Parathyroid adenoma (tissue), 2 donors: Measurements from ENCODE around the gene KCNG2.

Source experiments
- H2AFZ ChIP-seq: fragments of 300-600 bp; sonication (generic); one replicate; pipeline ENCODE4 v1.7.0; 2017; ENCODE audit warnings: antibody characterized with exemption, mild to moderate bottlenecking
- H3K27ac ChIP-seq: fragments of 300-600 bp; sonication (generic); one replicate; pipeline ENCODE4 v1.7.0; 2017
- H3K27me3 ChIP-seq: fragments of 300-600 bp; sonication (generic); one replicate; pipeline ENCODE4 v1.7.0; 2017; ENCODE audit warnings: low read length; ENCODE audit not compliant: control insufficient read depth, insufficient read depth
- H3K36me3 ChIP-seq: fragments of 300-600 bp; sonication (generic); one replicate; pipeline ENCODE4 v1.7.0; 2017; ENCODE audit warnings: low read length; ENCODE audit not compliant: control insufficient read depth, insufficient read depth
- H3K4me1 ChIP-seq: fragments of 300-600 bp; sonication (generic); one replicate; pipeline ENCODE4 v1.7.0; 2017; ENCODE audit warnings: control low read depth
- H3K4me2 ChIP-seq: fragments of 300-600 bp; sonication (generic); one replicate; pipeline ENCODE4 v1.7.0; 2017; ENCODE audit warnings: low read length
- H3K4me3 ChIP-seq: fragments of 300-600 bp; sonication (generic); one replicate; pipeline ENCODE4 v1.7.0; 2017; ENCODE audit warnings: low read depth, low read length
- H3K79me2 ChIP-seq: fragments of 300-600 bp; sonication (generic); one replicate; pipeline ENCODE4 v1.7.0; 2017; ENCODE audit warnings: control low read depth
- H3K9ac ChIP-seq: fragments of 300-600 bp; sonication (generic); one replicate; pipeline ENCODE4 v1.7.0; 2017; ENCODE audit warnings: mild to moderate bottlenecking
- H3K9me3 ChIP-seq: fragments of 300-600 bp; sonication (generic); one replicate; pipeline ENCODE4 v1.7.0; 2017; ENCODE audit warnings: low read length; ENCODE audit not compliant: control insufficient read depth
- TF ChIP-seq, protein P1 (sequence below): fragments of 300-600 bp; sonication (generic); IDR thresholded peaks from one replicate; pipeline ENCODE4 v1.7.0; 2017; ENCODE audit warnings: antibody characterized with exemption, mild to moderate bottlenecking
- donor health status: primary hyperparathyroidism.

The KCNG2 gene

DNA sequence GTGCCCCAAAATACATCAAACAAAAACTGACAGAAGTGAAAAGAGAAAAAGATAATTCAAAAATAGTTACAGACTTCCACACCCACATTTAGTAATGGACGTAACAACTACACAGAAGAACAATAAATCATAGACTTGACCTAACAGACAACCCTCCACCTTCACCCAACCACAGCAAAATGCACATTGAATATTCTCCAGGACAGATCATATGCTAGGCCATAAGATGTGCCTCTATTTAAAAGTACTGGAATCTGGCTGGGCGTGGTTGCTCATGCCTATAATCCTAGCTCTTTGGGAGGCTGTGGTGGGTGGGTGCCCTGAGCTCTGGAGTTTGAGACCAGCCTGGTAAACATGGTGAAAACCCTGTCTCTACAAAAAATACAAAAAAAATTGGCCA lies 133.7 kb downstream of the KCNG2 start:
- Histone ChIP-seq H2AFZ (no peak overlapping the region), H3K36me3 (no peaks in the 10 kb centered on the region), H3K27me3 (no peaks in the 10 kb centered on the region), H3K9me3 (peaks cover 5% of the 10 kb centered on the region), H3K9ac (no peak overlapping the region), H3K79me2 (peaks cover 32% of the 10 kb centered on the region), H3K4me3 (no peak overlapping the region), H3K4me1 (no peaks in the 10 kb centered on the region), H3K27ac (no peak overlapping the region), H3K4me2 (no peak overlapping the region)
- TF ChIP-seq, protein P1, sequence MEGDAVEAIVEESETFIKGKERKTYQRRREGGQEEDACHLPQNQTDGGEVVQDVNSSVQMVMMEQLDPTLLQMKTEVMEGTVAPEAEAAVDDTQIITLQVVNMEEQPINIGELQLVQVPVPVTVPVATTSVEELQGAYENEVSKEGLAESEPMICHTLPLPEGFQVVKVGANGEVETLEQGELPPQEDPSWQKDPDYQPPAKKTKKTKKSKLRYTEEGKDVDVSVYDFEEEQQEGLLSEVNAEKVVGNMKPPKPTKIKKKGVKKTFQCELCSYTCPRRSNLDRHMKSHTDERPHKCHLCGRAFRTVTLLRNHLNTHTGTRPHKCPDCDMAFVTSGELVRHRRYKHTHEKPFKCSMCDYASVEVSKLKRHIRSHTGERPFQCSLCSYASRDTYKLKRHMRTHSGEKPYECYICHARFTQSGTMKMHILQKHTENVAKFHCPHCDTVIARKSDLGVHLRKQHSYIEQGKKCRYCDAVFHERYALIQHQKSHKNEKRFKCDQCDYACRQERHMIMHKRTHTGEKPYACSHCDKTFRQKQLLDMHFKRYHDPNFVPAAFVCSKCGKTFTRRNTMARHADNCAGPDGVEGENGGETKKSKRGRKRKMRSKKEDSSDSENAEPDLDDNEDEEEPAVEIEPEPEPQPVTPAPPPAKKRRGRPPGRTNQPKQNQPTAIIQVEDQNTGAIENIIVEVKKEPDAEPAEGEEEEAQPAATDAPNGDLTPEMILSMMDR, result no peak

DNA sequence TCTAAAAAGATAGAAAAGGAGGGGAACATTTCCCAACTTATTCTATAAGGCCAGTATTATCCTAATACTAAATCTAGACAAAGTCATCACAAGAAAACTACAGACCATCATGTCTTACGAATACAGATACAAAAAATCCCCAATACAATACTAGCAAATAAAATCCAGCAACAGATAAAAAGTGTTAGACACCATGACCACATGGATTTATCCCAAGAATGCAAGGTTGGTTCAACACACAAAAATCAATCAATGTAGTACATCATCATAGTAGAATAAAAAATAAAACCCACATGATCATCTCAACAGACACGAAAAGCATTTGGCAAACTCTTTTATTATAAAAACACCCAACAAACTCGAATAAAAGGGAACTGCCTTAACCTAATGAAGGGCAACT lies 135.2 kb downstream of the KCNG2 start:
- Histone ChIP-seq H3K4me1 (no peaks in the 10 kb centered on the region), H3K27me3 (no peaks in the 10 kb centered on the region), H3K27ac (no peak overlapping the region), H2AFZ (no peak overlapping the region), H3K4me2 (no peak overlapping the region), H3K36me3 (no peaks in the 10 kb centered on the region), H3K79me2 (peaks cover 43% of the 10 kb centered on the region), H3K4me3 (no peak overlapping the region), H3K9ac (no peak overlapping the region), H3K9me3 (peaks cover 5% of the 10 kb centered on the region)
- TF ChIP-seq, protein P1, result no peak

DNA sequence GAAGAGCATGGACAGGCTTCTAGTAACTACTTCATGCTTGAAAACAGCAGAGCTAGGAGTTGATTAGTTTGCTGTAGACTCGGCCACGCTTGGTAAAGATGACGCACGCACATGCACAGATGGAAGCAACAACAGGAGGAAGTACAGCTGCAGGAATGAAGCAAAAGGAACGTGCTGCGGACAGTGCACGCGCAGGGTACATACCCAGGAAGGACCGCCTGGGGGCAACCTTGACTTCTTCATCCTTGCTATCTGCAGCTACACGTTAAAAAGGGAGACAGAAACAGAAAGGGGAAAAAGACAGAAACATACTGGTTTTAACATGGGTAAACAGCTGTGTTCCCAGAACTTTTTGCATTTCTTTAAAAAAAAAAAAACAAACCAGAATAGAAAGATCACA lies 136.0 kb downstream of the KCNG2 start:
- H3K36me3 ChIP-seq, result no peaks in the 10 kb centered on the region
- peaks cover 5% of the 10 kb centered on the region for H3K9me3 ChIP-seq
- H3K27me3 ChIP-seq, result no peaks in the 10 kb centered on the region
- H3K4me3 ChIP-seq, result no peak overlapping the region
- no peak overlapping the region for H2AFZ ChIP-seq
- no peak overlapping the region for H3K4me2 ChIP-seq
- H3K27ac ChIP-seq, result no peak overlapping the region
- no peak overlapping the region for H3K9ac ChIP-seq
- TF ChIP-seq, protein P1, result no peak
- H3K4me1 ChIP-seq, result no peaks in the 10 kb centered on the region
- peaks cover 43% of the 10 kb centered on the region for H3K79me2 ChIP-seq

DNA sequence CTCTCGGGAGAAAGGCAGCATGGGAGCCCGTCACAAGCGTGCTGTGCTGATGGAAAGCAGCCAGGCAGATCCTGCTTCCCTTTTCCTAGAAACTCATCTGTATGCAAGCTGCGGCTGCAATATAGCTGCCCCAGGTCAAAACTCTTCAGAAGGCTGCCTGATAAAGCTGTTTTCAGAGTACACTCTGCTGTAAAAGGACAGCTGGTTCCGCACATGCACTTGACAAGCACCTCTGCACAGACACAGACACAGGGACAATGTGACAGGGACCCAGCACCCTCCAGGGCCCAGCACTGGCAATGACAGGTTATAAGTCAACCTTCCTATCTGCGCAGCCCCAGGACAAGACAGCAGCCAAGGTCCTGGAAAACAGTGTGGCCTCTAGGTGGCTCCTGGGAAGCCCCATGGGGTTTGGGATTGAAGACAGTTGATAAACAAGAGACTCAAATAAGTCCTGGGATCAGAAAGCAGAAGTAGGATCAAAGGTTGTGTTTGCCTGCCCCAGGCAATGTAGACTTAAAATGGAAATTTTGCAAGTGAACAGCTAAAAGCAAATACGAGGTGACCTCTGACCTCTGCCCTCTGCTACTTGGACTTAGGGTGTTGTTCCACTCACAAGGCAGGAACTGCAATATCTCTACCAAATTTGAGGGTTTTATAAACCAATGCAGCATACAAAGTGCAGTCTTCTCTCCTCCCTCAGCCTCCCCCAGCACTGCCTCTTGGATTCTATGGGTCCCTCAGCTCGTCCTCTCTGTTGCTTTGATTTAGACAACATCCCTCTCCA lies 136.8 kb downstream of the KCNG2 start:
- H3K36me3 ChIP-seq, result no peaks in the 10 kb centered on the region
- no peak overlapping the region for H3K9ac ChIP-seq
- H3K4me3 ChIP-seq, result no peak overlapping the region
- no peaks in the 10 kb centered on the region for H3K27me3 ChIP-seq
- H2AFZ ChIP-seq, result no peak overlapping the region
- no peak overlapping the region for H3K4me2 ChIP-seq
- peaks cover 5% of the 10 kb centered on the region for H3K9me3 ChIP-seq
- TF ChIP-seq, protein P1, result no peak
- H3K27ac ChIP-seq, result no peak overlapping the region
- no peaks in the 10 kb centered on the region for H3K4me1 ChIP-seq
- H3K79me2 ChIP-seq, result peaks cover 41% of the 10 kb centered on the region

DNA sequence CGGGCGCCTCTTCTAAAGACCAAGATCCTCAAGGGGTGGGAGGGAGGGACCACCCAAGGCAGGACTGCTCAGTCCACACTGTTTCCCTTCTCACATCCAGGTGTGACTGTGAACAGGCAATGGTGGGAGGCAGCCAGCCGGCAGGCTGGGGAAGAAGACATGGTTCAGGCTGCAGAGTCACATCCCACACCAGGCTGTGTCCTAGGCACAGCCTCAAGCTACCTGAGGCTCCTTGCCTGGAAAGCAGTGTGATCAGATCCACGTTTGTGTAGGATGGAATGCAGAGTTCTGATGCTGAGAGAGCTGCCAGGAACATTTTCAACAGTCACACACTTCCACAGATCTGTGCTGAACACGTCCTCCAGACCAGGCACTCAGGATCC lies 137.4 kb downstream of the KCNG2 start:
- peaks cover 5% of the 10 kb centered on the region for H3K9me3 ChIP-seq
- no peak overlapping the region for H3K27ac ChIP-seq
- TF ChIP-seq, protein P1, result no peak
- H3K4me2 ChIP-seq, result no peak overlapping the region
- H2AFZ ChIP-seq, result no peak overlapping the region
- H3K4me1 ChIP-seq, result no peaks in the 10 kb centered on the region
- no peak overlapping the region for H3K9ac ChIP-seq
- no peak overlapping the region for H3K4me3 ChIP-seq
- H3K36me3 ChIP-seq, result no peaks in the 10 kb centered on the region
- H3K79me2 ChIP-seq, result peaks cover 47% of the 10 kb centered on the region
- H3K27me3 ChIP-seq, result no peaks in the 10 kb centered on the region
